Right atrium auricular region (tissue), 2 donors: Measurements from ENCODE around the gene PRKCB. TPM values are rescaled to one million over a fixed set of nuclear protein-coding genes. Genes with fewer than 3 reads are reported as not detected.

Experiments
- DNase-seq: peaks from one replicate; pipeline ENCODE4 v3.0.0-alpha.2; 2019; ENCODE audit warnings: low spot score
- H3K27ac ChIP-seq, 2 donors: fragments of 200-600 bp; sonication (generic); 1 replicate in 1 of 2; 2 replicates in 1 of 2; pipeline ENCODE4 v1.5.1; 2016 to 2019
- H3K27me3 ChIP-seq, 2 donors: fragments of 200-600 bp; sonication (generic); one replicate each; pipeline versions ENCODE4 v1.5.1 to v1.6.0; 2017 to 2019
- H3K36me3 ChIP-seq: fragments of 200-600 bp; sonication (generic); one replicate; pipeline ENCODE4 v1.5.1; 2016
- H3K4me1 ChIP-seq, 2 donors: fragments of 200-600 bp; sonication (generic); one replicate each; pipeline versions ENCODE4 v1.5.1 to v1.6.0; 2017 to 2019
- H3K4me3 ChIP-seq, 2 donors: fragments of 200-600 bp; sonication (generic); 1 replicate in 1 of 2; 2 replicates in 1 of 2; pipeline ENCODE4 v1.5.1; 2017 to 2019; ENCODE audit warnings: mild to moderate bottlenecking in 1 of 2, moderate library complexity in 1 of 2
- H3K9me3 ChIP-seq, 2 donors: fragments of 200-600 bp; sonication (generic); one replicate each; pipeline ENCODE4 v1.5.1; 2019
- CTCF ChIP-seq, 2 donors: fragments of 200-600 bp; sonication (generic); IDR thresholded peaks; one replicate each; pipeline ENCODE4 v1.5.1; 2019; ENCODE audit warnings: antibody characterized with exemption in 2 of 2
- total RNA-seq, 2 donors: library from RNA; depleted of rRNA; stranded (reverse); fragments of >200 nt; gene quantifications; one replicate each; pipeline ENCODE4 v1.1.0, GENCODE V29; 2016

The PRKCB gene
- total RNA-seq, 2 donors from 2014 or later, result 0.93 to 3.1 TPM

- no peak overlapping the region for H3K4me3 ChIP-seq
- H3K36me3 ChIP-seq, result no peaks in the 10 kb centered on the region
- no peaks in the 10 kb centered on the region for H3K9me3 ChIP-seq
- no peak for DNase-seq
- H3K27ac ChIP-seq, result no peak overlapping the region
- H3K4me1 ChIP-seq, result no peaks in the 10 kb centered on the region
- no peak for TF ChIP-seq CTCF (IDR thresholded peaks at IDR 0.05)
- H3K27me3 ChIP-seq, result no peaks in the 10 kb centered on the region
These were observed 13.7 kb upstream of the PRKCB start for GRCh38 chr16:23821875-23822688.

- Histone ChIP-seq H3K27me3 (no peaks in the 10 kb centered on the region), H3K4me3 (no peak overlapping the region), H3K27ac (no peak overlapping the region), H3K4me1 (no peaks in the 10 kb centered on the region), H3K36me3 (no peaks in the 10 kb centered on the region), H3K9me3 (peaks cover 0 to 7% of the 10 kb centered on the region in 2 donors)
- TF ChIP-seq CTCF (IDR thresholded peaks at IDR 0.05), result no peak
- DNase-seq, result no peak
These were observed 12.1 kb upstream of the PRKCB start for GRCh38 chr16:23823475-23824384.

GRCh38 chr16:23824909-23825308, 10.9 kb upstream of the PRKCB start:
- Histone ChIP-seq H3K27me3 (no peaks in the 10 kb centered on the region), H3K4me1 (no peaks in the 10 kb centered on the region), H3K9me3 (peaks cover 0 to 19% of the 10 kb centered on the region in 2 donors), H3K36me3 (no peaks in the 10 kb centered on the region), H3K27ac (no peak overlapping the region), H3K4me3 (no peak overlapping the region)
- no peak for TF ChIP-seq CTCF (IDR thresholded peaks at IDR 0.05)
- DNase-seq, result no peak

- Histone ChIP-seq H3K36me3 (no peaks in the 10 kb centered on the region), H3K4me1 (no peaks in the 10 kb centered on the region), H3K27me3 (no peaks in the 10 kb centered on the region), H3K9me3 (peaks cover 0 to 27% of the 10 kb centered on the region in 2 donors), H3K27ac (no peak overlapping the region), H3K4me3 (no peak overlapping the region)
- no peak for DNase-seq
- TF ChIP-seq CTCF (IDR thresholded peaks at IDR 0.05), result no peak
These were observed 9.2 kb upstream of the PRKCB start for GRCh38 chr16:23826528-23827045.

GRCh38 chr16:23827057-23827456, 8.7 kb upstream of the PRKCB start:
- Histone ChIP-seq H3K9me3 (peaks cover 0 to 27% of the 10 kb centered on the region in 2 donors), H3K4me1 (no peaks in the 10 kb centered on the region), H3K27me3 (no peaks in the 10 kb centered on the region), H3K4me3 (no peak overlapping the region), H3K27ac (no peak overlapping the region), H3K36me3 (no peaks in the 10 kb centered on the region)
- no peak for TF ChIP-seq CTCF (IDR thresholded peaks at IDR 0.05)
- DNase-seq, result no peak
